B cell (primary cell): ENCODE data around the gene CCND2. TPM values are rescaled to one million over a fixed set of nuclear protein-coding genes. Genes with fewer than 3 reads are reported as not detected.

Source experiments
- ATAC-seq: fragments of 200-7000 bp; cut with Tn5 transposase; one replicate; pipeline ENCODE4 v1.10.0; 2021; ENCODE audit warnings: low read depth, mild to moderate bottlenecking, moderate number of reproducible peaks, moderate library complexity
- CTCF ChIA-PET: fragments of 350-600 bp; sonication (Branson Sonifier 250); formaldehyde crosslinking; loops from one replicate; lab custom pipeline; 2021; ENCODE audit warnings: antibody characterized with exemption, inconsistent platforms; lab: Charles Lee
- POLR2A ChIA-PET: fragments of 350-600 bp; sonication (Branson Sonifier 250); formaldehyde crosslinking; loops from one replicate; lab custom pipeline; 2021; ENCODE audit warnings: antibody characterized with exemption; lab: Charles Lee
- DNase-seq: peaks from one replicate; pipeline ENCODE4 v3.0.0; 2013
- H2AFZ ChIP-seq: 2 replicates; pipeline ENCODE4 v1.6.1; 2012; ENCODE audit warnings: mild to moderate bottlenecking, low read depth, low read length; ENCODE audit not compliant: insufficient read depth, poor library complexity, severe bottlenecking
- H3K27ac ChIP-seq, 2 donors: 1 replicate in 1 of 2; 2 replicates in 1 of 2; pipeline ENCODE4 v1.5.1; 2012 to 2013; ENCODE audit warnings: low read length in 2 of 2, mild to moderate bottlenecking in 2 of 2, moderate library complexity in 1 of 2
- H3K27me3 ChIP-seq, 4 experiments: fragments of 200-600 bp in 1 of 4; sonication (generic) in 1 of 4; replicated peaks in 1 of 4; 1 replicate in 2 of 4; 2 replicates in 2 of 4; pipeline versions ENCODE4 v1.6.1 to v1.7.0; 2013 to 2016; ENCODE audit warnings: low read length in 3 of 4, mild to moderate bottlenecking in 2 of 4, mixed read lengths in 1 of 4, moderate library complexity in 1 of 4; ENCODE audit not compliant: insufficient read depth in 4 of 4, control insufficient read depth in 3 of 4; ENCODE audit errors: control extremely low read depth in 1 of 4
- H3K36me3 ChIP-seq, 2 experiments: replicated peaks in 1 of 2; 1 replicate in 1 of 2; 2 replicates in 1 of 2; pipeline versions ENCODE4 v1.6.1 to v1.7.1; 2013; ENCODE audit warnings: low read length in 1 of 2; ENCODE audit not compliant: insufficient read depth in 2 of 2, control insufficient read depth in 1 of 2; ENCODE audit errors: control extremely low read depth in 1 of 2, extremely low read depth in 1 of 2
- H3K4me1 ChIP-seq, 2 donors: fragments of 200-600 bp in 1 of 2; sonication (generic) in 1 of 2; 1 replicate in 1 of 2; 2 replicates in 1 of 2; pipeline versions ENCODE4 v1.5.1 to v1.6.1; 2013 to 2017; ENCODE audit warnings: low read length in 2 of 2; ENCODE audit not compliant: control insufficient read depth in 2 of 2, insufficient read depth in 2 of 2
- H3K4me2 ChIP-seq: replicated peaks from 2 replicates; pipeline ENCODE3; 2012; ENCODE audit warnings: mild to moderate bottlenecking, low read depth, low read length; ENCODE audit not compliant: poor library complexity, severe bottlenecking
- H3K4me3 ChIP-seq, 5 experiments: fragments of 200-600 bp in 1 of 5; sonication (generic) in 1 of 5; 1 replicate in 3 of 5; 2 replicates in 2 of 5; pipeline versions ENCODE4 v1.5.1 to v1.7.0; 2011 to 2016; ENCODE audit warnings: low read length in 4 of 5, mild to moderate bottlenecking in 4 of 5, low read depth in 2 of 5, control low read depth in 1 of 5, moderate library complexity in 1 of 5; ENCODE audit not compliant: insufficient read depth in 1 of 5; ENCODE audit errors: control extremely low read depth in 1 of 5, extremely low read depth in 1 of 5
- H3K79me2 ChIP-seq: fragments of 200-600 bp; sonication (generic); one replicate; pipeline ENCODE4 v1.6.0; 2016; ENCODE audit warnings: low read length; ENCODE audit not compliant: control insufficient read depth, insufficient read depth
- H3K9ac ChIP-seq: fragments of 200-600 bp; sonication (generic); 2 replicates; pipeline ENCODE4 v1.6.1; 2017; ENCODE audit warnings: mild to moderate bottlenecking, low read length, moderate library complexity
- H3K9me3 ChIP-seq, 3 donors: one replicate each; pipeline versions ENCODE4 v1.6.1 to v1.7.1; 2013; ENCODE audit warnings: low read length in 2 of 3; ENCODE audit not compliant: control insufficient read depth in 2 of 3, insufficient read depth in 1 of 3; ENCODE audit errors: control extremely low read depth in 1 of 3
- H4K20me1 ChIP-seq: 2 replicates; pipeline ENCODE4 v1.6.0; 2012; ENCODE audit warnings: mild to moderate bottlenecking, low read length; ENCODE audit not compliant: insufficient read depth, control insufficient read depth, poor library complexity, severe bottlenecking
- H3K27ac Mint-ChIP-seq: one replicate; pipeline ENCODE4 v1.8.0; 2021; ENCODE audit warnings: mixed read lengths
- H3K27me3 Mint-ChIP-seq: one replicate; pipeline ENCODE4 v1.8.0; 2021; ENCODE audit warnings: mixed read lengths
- H3K4me1 Mint-ChIP-seq: one replicate; pipeline ENCODE4 v1.8.0; 2021; ENCODE audit warnings: mixed read lengths
- H3K4me3 Mint-ChIP-seq: one replicate; pipeline ENCODE4 v1.8.0; 2021; ENCODE audit warnings: mixed read lengths
- H3K9me3 Mint-ChIP-seq: one replicate; pipeline ENCODE4 v1.8.0; 2022; ENCODE audit warnings: mixed read lengths; ENCODE audit not compliant: insufficient read depth
- CTCF ChIP-seq: fragments of 200-600 bp; IDR thresholded peaks from one replicate; pipeline ENCODE4 v1.8.0; 2022; ENCODE audit warnings: antibody characterized with exemption, mild to moderate bottlenecking
- EZH2 ChIP-seq: IDR thresholded peaks from 2 replicates; pipeline ENCODE4 v1.6.1; 2012; ENCODE audit warnings: borderline replicate concordance, low read depth, mild to moderate bottlenecking, moderate library complexity, low read length; ENCODE audit not compliant: insufficient read depth, poor library complexity, severe bottlenecking
- WGBS: methylation state at CpG from one replicate; pipeline ENCODE4 v1.1.5; 2013; ENCODE audit warnings: missing lambda C conversion rate; ENCODE audit not compliant: insufficient coverage; 5-methylcytosine and 5-hydroxymethylcytosine counted together
- intact Hi-C: fragments of 100-400 bp; cut with micrococcal nuclease; formaldehyde crosslinking; loops from one replicate; pipeline ENCODE4 v1.10.0; 2022
- polyA plus RNA-seq: library from polyadenylated mRNA; depleted of rRNA; stranded (reverse); fragments of >200 nt; gene quantifications from 2 replicates; pipeline ENCODE4 v1.2.3, GENCODE V29; 2012
- total RNA-seq, 2 donors: library from RNA; stranded (reverse); fragments of 120-200 nt in 1 of 2; gene quantifications; 1 replicate in 1 of 2; 2 replicates in 1 of 2; pipeline versions ENCODE4 v1.2.3 to v1.2.4, GENCODE V29; 2013 to 2022

The CCND2 gene
- total and polyA plus RNA-seq, 2 donors (not counting 1 experiment from before 2014, with no cell fraction given), result 9.2 to 20.6 TPM

- DNase-seq (no peak), ATAC-seq (no peak)
- H3K27ac ChIP-seq, result no peak overlapping the region
- no peaks in the 10 kb centered on the region for H3K27me3 Mint-ChIP-seq
- CTCF ChIA-PET, result interaction anchor here (1.0 to 12.6 kb wide), 33 partner anchors 9 to 978 kb away, joined by 3 to 396 read pairs (median 9); partner anchors contain the start of gene TIGAR
- peaks cover 3 to 56% of the 10 kb centered on the region in 2 experiments for H3K36me3 ChIP-seq
- H3K4me3 ChIP-seq, result no peak overlapping the region
- no peak overlapping the region for H2AFZ ChIP-seq
- H3K27ac Mint-ChIP-seq, result no peak overlapping the region
- peaks cover 10 to 29% of the 10 kb centered on the region in 2 donors for H3K4me1 ChIP-seq
- no peak overlapping the region for H3K9ac ChIP-seq
- 96% methylated on average over 3 of the region's 3 CpGs for WGBS
- no peaks in the 10 kb centered on the region for H3K9me3 ChIP-seq
- H3K4me2 ChIP-seq, result no peak overlapping the region
- H4K20me1 ChIP-seq, result peaks cover 41% of the 10 kb centered on the region
- H3K4me3 Mint-ChIP-seq, result no peak overlapping the region
- no peaks in the 10 kb centered on the region for H3K9me3 Mint-ChIP-seq
- TF ChIP-seq EZH2 (no peak), CTCF (no peak)
- peaks cover 27% of the 10 kb centered on the region for H3K4me1 Mint-ChIP-seq
- POLR2A ChIA-PET, result no interaction called here
- no peaks in the 10 kb centered on the region for H3K27me3 ChIP-seq
- peaks cover 75% of the 10 kb centered on the region for H3K79me2 ChIP-seq
- intact Hi-C loops, result loop anchor here (1.0 to 10.0 kb wide), 4 partner anchors 171 to 973 kb away; no protein-coding TSS in a partner anchor
Observed at GRCh38 chr12:4277857-4278256, 4.3 kb downstream of the CCND2 start.

- no peak for TF ChIP-seq CTCF
- no peak for TF ChIP-seq EZH2
- Histone ChIP-seq H3K9me3 (no peaks in the 10 kb centered on the region), H3K4me3 (no peak overlapping the region), H4K20me1 (peaks cover 47% of the 10 kb centered on the region), H3K4me2 (no peak overlapping the region), H3K79me2 (peaks cover 75% of the 10 kb centered on the region), H2AFZ (no peak overlapping the region), H3K27me3 (no peaks in the 10 kb centered on the region), H3K27ac (no peak overlapping the region), H3K9ac (no peak overlapping the region), H3K36me3 (peaks cover 3 to 63% of the 10 kb centered on the region in 2 experiments), H3K4me1 (peaks cover 6 to 24% of the 10 kb centered on the region in 2 donors)
- ChIA-PET POLR2A (no interaction called here), CTCF (interaction anchor here (1.1 to 12.6 kb wide), 16 partner anchors 10 to 979 kb away, joined by 3 to 396 read pairs (median 26); no protein-coding TSS in a partner anchor)
- no peak overlapping the region for H3K27ac Mint-ChIP-seq
- intact Hi-C loops, result loop anchor here (10.0 kb wide), 1 partner anchor 974 kb away; no protein-coding TSS in a partner anchor
- no peaks in the 10 kb centered on the region for H3K9me3 Mint-ChIP-seq
- 86% methylated on average over 12 of the region's 15 CpGs for WGBS
- H3K4me1 Mint-ChIP-seq, result peaks cover 22% of the 10 kb centered on the region
- DNase-seq (no peak), ATAC-seq (no peak)
- no peaks in the 10 kb centered on the region for H3K27me3 Mint-ChIP-seq
- H3K4me3 Mint-ChIP-seq, result no peak overlapping the region
Observed at GRCh38 chr12:4278329-4279197, 5.0 kb downstream of the CCND2 start.
